Gastrocnemius medialis (tissue), 4 donors: Measurements from ENCODE around the gene SCARB1.

Experiments used
- CTCF ChIP-seq, 5 experiments: fragments of 450-650 bp in 3 of 5; fragments of 200-600 bp in 2 of 5; sonication (generic) in 2 of 5; IDR thresholded peaks in 4 of 5; conservative IDR thresholded peaks in 1 of 5; 1 replicate in 4 of 5; 2 replicates in 1 of 5; pipeline ENCODE4 v1.5.1; 2016 to 2019; ENCODE audit warnings: antibody characterized with exemption in 5 of 5, mild to moderate bottlenecking in 3 of 5, moderate library complexity in 3 of 5
- POLR2A ChIP-seq, 2 donors: fragments of 450-650 bp; IDR thresholded peaks; one replicate each; pipeline ENCODE4 v1.6.1; 2017; ENCODE audit warnings: antibody characterized with exemption in 2 of 2, mild to moderate bottlenecking in 2 of 2, moderate library complexity in 2 of 2

- TF ChIP-seq CTCF (IDR thresholded peaks at IDR 0.05 in 4 of 5, conservative IDR thresholded peaks at IDR 0.05 in 1 of 5) (no peak), POLR2A (IDR thresholded peaks at IDR 0.05) (no peak)
These were observed 93.7 kb downstream of the SCARB1 start for GRCh38 chr12:124769881-124770512.
